ENCODE results near the gene FARP1.

- TF ChIP-seq CTCF (IDR thresholded peaks at IDR 0.05; ENCODE audit: insufficient read depth, low read depth, low read length) (no peak), EZH2 (IDR thresholded peaks at IDR 0.05; ENCODE audit: insufficient read depth, low read length) (no peak)
Measured at GRCh38 chr13:98439896-98440295, 297.0 kb downstream of the FARP1 start.

Measured in astrocyte (in vitro differentiated cells and primary cell).